Measurements from ENCODE around the gene C11orf71.

C11orf71 gene

GRCh38 chr11:114400216-114400914, at the start of gene C11orf71, which contains the start of gene RBM7:
Gene C11orf71 (minus strand): TSS chr11:114400511. CDS start chr11:114400331, 180 bp downstream.
Gene RBM7 (plus strand): TSS chr11:114400666. CDS start chr11:114400672, 6 bp downstream.
- DNase-seq (ENCODE audit: low read depth, low spot score): peak; percentile 85

GRCh38 chr11:114449845-114450244, 49.5 kb upstream of the C11orf71 start:
- DNase-seq (ENCODE audit: low read depth, low spot score): no peak

DNA sequence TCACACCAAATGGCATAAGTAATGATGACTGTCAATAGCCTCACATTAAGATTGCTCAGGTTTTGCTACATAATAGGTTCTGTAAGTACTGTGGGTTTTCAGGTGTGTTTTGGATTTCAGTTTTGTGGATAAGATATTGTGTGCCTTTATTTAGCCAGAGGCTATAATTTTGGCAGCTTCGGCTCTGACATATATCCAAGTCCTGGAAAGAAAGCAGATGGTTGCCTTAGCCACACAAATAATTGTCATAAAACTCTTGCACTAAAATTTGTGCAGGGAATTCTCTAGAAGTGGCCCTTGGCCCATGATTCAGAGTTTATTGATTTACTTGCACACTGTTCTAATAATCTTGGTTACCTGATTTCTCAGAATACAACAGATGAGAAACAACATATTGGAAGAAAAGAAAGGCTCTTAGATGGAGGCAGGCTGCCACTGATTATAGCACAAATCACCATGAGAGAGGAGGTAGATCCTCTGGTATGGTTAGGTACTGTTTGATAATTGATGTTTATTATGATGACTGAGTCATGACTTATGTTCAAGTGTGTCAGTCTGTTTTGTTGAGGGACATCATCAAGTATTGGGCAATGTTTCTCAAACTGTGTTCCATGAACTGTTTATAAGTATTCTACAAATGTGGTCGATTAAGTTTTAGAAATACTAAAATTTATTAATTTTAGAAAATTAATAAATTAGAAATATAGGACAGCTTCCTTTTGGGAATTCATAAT, 48.6 kb upstream of the C11orf71 start:
- no peak for DNase-seq (ENCODE audit: low read depth, low spot score)

- no peak for DNase-seq (ENCODE audit: low read depth, low spot score)
These were observed 47.6 kb upstream of the C11orf71 start for GRCh38 chr11:114447892-114448291.

- DNase-seq (ENCODE audit: low read depth, low spot score): no peak
These were observed 47.1 kb upstream of the C11orf71 start for GRCh38 chr11:114447444-114447843.

DNA sequence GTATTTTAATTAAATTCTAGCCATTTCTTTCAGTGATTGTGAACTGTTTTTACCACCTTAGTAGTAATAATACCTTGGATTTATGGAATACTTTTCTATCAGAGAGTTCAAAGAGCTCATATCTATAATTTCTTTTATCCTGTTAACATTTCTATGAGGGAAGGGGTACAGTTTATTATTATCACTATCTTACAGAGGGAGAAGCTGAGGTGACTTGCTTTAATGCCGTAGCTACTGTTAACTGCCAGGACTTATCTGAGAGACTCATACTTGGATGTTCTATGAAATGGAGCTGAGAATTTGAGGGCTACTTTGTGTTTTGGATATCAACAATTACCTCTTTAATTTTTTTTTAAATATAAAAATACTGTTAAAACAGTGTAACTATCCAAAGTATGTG, 42.2 kb upstream of the C11orf71 start:
- DNase-seq (ENCODE audit: low read depth, low spot score): no peak

GRCh38 chr11:114441921-114442320, 41.6 kb upstream of the C11orf71 start:
- no peak for DNase-seq (ENCODE audit: low read depth, low spot score)

- DNase-seq (ENCODE audit: low read depth, low spot score): no peak
These were observed 40.9 kb upstream of the C11orf71 start for GRCh38 chr11:114440971-114441763.

GRCh38 chr11:114440121-114440860, 40.0 kb upstream of the C11orf71 start:
- no peak for DNase-seq (ENCODE audit: low read depth, low spot score)

- peak; percentile 85 for DNase-seq (ENCODE audit: low read depth, low spot score)
These were observed 39.2 kb upstream of the C11orf71 start, which contains the start of gene REXO2 for GRCh38 chr11:114439229-114440120. Gene REXO2 (plus strand): TSS chr11:114439467. CDS start chr11:114439529, 62 bp downstream.

DNA sequence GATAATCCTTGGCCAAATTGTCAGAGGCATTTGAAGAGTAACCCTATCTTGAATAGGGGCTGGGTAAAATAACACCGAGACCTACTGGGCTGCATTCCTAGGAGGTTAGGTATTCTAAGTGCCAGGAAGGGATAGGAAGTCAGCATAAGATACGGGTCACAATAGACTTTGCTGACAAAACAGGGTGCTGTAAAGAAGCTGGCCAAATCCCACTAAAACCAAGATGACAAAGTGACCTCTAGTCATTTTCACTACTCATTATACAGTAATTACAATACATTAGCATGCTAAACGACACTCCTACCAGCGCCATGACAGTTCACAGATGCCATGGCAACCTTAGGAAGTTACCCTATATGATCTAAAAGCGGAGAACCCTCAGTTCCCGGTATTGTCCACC, 38.0 kb upstream of the C11orf71 start:
- peak; percentile 50 for DNase-seq (ENCODE audit: low read depth, low spot score)

- no peak for DNase-seq (ENCODE audit: low read depth, low spot score)
These were observed 33.1 kb upstream of the C11orf71 start for GRCh38 chr11:114433376-114433775.

DNA sequence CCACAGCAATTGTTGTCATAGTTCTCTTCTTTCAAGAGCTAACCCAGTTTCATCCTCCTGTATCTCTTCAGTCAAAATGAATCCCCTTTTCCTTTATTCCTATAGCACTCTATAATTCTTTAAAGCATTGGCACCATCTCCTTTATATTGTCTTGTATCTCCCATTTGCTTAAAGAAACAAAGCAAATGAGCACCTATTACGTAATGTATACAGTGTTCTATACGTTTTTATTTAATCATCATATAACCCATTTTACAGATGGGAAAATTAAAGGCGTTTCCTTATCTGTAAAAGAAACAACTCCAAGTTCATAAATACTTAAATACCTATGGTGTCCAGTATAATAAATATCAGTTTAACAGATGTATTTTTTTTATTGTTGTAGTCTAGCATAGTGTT, 32.6 kb upstream of the C11orf71 start:
- DNase-seq (ENCODE audit: low read depth, low spot score): no peak

DNA sequence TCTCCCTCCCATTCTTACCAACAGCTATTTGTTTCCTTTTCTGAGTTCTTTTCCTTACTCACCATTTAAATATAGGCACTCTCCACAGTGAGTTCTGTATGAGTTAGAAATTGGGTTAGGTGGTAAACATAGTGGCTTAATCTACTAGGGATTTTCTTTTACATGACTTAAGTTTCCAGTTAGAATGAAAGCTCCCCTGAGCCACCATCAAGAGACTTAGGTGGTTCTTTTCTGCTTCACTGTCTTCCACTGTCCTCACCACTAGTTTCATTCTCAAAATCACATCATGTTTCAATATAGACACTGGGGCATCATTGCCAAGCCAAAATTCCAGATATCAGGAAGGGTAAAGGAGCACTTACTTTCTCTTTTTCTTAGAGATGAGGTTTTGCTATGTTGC, 30.0 kb upstream of the C11orf71 start:
- DNase-seq (ENCODE audit: low read depth, low spot score): no peak

DNA sequence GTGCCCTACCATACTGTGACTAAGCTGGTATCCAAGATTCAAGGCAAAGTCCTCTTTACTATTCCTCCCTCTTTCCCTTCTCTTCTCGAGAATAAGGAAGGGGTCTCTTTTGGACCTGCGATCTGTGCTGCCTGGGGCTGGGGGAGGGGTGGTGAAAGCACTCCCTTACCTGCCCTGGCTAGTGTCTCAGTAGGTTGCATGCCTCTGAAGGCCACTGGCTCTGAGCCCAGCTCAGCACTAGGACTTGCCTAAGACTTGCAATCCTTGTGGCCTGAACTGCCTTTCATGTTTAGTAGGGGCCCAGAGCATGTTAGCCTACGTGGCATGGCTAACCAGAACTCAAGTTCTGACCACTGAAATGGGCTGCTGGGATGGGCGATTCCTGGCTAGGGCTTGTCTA, 26.0 kb upstream of the C11orf71 start:
- no peak for DNase-seq (ENCODE audit: low read depth, low spot score)

- no peak for DNase-seq (ENCODE audit: low read depth, low spot score)
These were observed 16.2 kb upstream of the C11orf71 start for GRCh38 chr11:114416441-114416961.

DNA sequence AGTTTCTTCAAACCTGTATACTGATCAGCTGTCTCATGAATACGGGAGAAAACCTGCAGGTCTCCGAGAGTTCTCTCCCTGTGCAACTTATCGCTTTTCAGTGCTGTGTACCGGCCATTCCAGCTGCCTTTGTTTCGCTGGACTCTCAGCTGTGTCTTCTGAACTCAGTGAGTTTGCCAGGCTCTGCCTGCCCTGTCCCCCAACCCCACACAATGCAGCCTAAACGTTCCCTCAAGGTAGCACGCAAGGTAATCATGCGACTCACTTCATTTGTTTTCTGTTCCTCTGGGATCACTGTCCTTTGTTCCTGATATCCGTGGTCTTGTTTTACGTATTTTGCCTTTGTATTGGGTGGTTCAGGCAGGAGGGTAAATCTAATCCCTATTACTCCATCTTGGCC, 13.6 kb upstream of the C11orf71 start:
- DNase-seq (ENCODE audit: low read depth, low spot score): no peak

DNA sequence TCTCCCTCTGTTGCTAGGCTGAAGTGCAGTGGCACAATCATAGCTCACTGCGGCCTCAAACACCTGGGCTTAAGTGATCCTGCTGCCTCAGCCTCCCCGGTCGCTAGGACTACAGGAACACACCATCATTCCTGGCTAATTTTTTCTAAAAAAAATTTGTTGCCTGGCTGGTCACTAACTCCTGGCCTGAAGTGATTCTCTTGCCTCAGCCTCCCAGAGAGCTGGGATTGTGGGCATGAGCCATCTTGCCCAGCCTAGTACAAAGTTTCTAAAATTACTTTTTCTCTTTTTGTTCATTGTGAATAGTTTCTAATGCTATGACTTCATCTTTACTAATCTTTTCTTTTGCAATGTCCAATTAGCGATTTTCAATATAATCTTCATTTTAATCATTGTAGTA, 12.6 kb upstream of the C11orf71 start:
- DNase-seq (ENCODE audit: low read depth, low spot score): no peak

- DNase-seq (ENCODE audit: low read depth, low spot score): no peak
These were observed 1.0 kb upstream of the C11orf71 start for GRCh38 chr11:114401311-114401710.

DNA sequence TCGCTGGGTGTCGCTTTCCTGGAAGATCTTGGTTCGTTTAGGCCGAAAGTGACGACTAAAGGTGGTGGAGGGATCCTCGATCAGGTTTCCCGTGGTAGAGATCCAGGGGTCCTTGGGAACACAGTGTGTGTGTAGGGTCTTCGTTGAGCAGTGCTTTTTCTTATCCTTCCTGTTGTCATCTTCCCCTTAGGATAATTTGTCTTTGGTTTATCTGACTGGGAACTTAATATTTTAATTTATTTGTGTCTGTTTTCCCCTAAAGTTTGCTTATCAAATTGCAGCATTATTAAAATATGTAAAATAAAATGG, 558 bp upstream of the C11orf71 start:
- DNase-seq (ENCODE audit: low read depth, low spot score): no peak
